Neural progenitor cell (in vitro differentiated cells): ENCODE results near the gene FCRL2. TPM values are rescaled to one million over a fixed set of nuclear protein-coding genes. Genes with fewer than 3 reads are reported as not detected.

Source experiments
- DNase-seq: peaks from one replicate; pipeline ENCODE4 v3.0.0-alpha.2; 2016; ENCODE audit warnings: low spot score
- H2AFZ ChIP-seq: fragments of 200-600 bp; sonication (generic); replicated peaks from 2 replicates; pipeline ENCODE4 v1.6.1; 2016; ENCODE audit warnings: antibody characterized with exemption
- H3F3A ChIP-seq: fragments of 200-600 bp; sonication (generic); 2 replicates; pipeline ENCODE4 v1.6.1; 2016; ENCODE audit warnings: antibody characterized with exemption, low read depth
- H3K27ac ChIP-seq: fragments of 200-600 bp; sonication (generic); 2 replicates; pipeline ENCODE4 v1.5.1; 2016; ENCODE audit warnings: mild to moderate bottlenecking
- H3K27me3 ChIP-seq: fragments of 200-600 bp; sonication (generic); 2 replicates; pipeline ENCODE4 v1.6.1; 2016; ENCODE audit warnings: mild to moderate bottlenecking, moderate library complexity
- H3K36me3 ChIP-seq: fragments of 200-600 bp; sonication (generic); 2 replicates; pipeline ENCODE4 v1.5.1; 2016
- H3K4me1 ChIP-seq: fragments of 200-600 bp; sonication (generic); 2 replicates; pipeline ENCODE4 v1.6.1; 2016; ENCODE audit warnings: mixed run types
- H3K4me2 ChIP-seq: fragments of 200-600 bp; sonication (generic); 2 replicates; pipeline ENCODE4 v1.6.1; 2016
- H3K4me3 ChIP-seq: fragments of 200-600 bp; sonication (generic); 2 replicates; pipeline ENCODE4 v1.5.1; 2016
- H3K79me2 ChIP-seq: fragments of 200-600 bp; sonication (generic); 2 replicates; pipeline ENCODE4 v1.6.1; 2016; ENCODE audit warnings: low read depth
- H3K9ac ChIP-seq: fragments of 200-600 bp; sonication (generic); 2 replicates; pipeline ENCODE4 v1.6.1; 2016
- H3K9me3 ChIP-seq: fragments of 200-600 bp; sonication (generic); 2 replicates; pipeline ENCODE4 v1.5.1; 2016; ENCODE audit warnings: low read depth
- H4K20me1 ChIP-seq: fragments of 200-600 bp; sonication (generic); 2 replicates; pipeline ENCODE4 v1.6.1; 2016; ENCODE audit warnings: low read depth
- H3K27ac Mint-ChIP-seq: 3 replicates; pipeline ENCODE4 v1.8.0; 2021; ENCODE audit warnings: mixed read lengths
- H3K27me3 Mint-ChIP-seq: 2 replicates; pipeline ENCODE4 v1.8.0; 2022; ENCODE audit warnings: low read depth, mild to moderate bottlenecking, inconsistent platforms, moderate library complexity, mixed read lengths; ENCODE audit not compliant: insufficient read depth
- H3K36me3 Mint-ChIP-seq: 3 replicates; pipeline ENCODE4 v1.8.0; 2021; ENCODE audit warnings: mixed read lengths
- H3K4me1 Mint-ChIP-seq: 3 replicates; pipeline ENCODE4 v1.8.0; 2021; ENCODE audit warnings: mixed read lengths
- H3K4me3 Mint-ChIP-seq: 3 replicates; pipeline ENCODE4 v1.8.0; 2021; ENCODE audit warnings: mild to moderate bottlenecking, moderate library complexity, mixed read lengths
- H3K9me3 Mint-ChIP-seq: 3 replicates; pipeline ENCODE4 v1.8.0; 2020; ENCODE audit warnings: mixed read lengths
- CTCF ChIP-seq: fragments of 200-600 bp; sonication (generic); IDR thresholded peaks from 2 replicates; pipeline ENCODE4 v1.5.1; 2017; ENCODE audit warnings: antibody characterized with exemption, mild to moderate bottlenecking
- EZH2 ChIP-seq: fragments of 200-600 bp; sonication (generic); IDR thresholded peaks from 2 replicates; pipeline ENCODE4 v1.6.1; 2017; ENCODE audit warnings: antibody characterized with exemption, mild to moderate bottlenecking, moderate library complexity
- EZH2phosphoT487 ChIP-seq: fragments of 200-600 bp; sonication (generic); IDR thresholded peaks from 2 replicates; pipeline ENCODE4 v1.6.1; 2017; ENCODE audit warnings: antibody characterized with exemption
- total RNA-seq: library from RNA; depleted of rRNA; stranded (reverse); fragments of >200 nt; gene quantifications from 2 replicates; pipeline ENCODE4 v1.2.3, GENCODE V29; 2015; ENCODE audit warnings: low replicate concordance

FCRL2 gene
- total RNA-seq, 1 donor from 2014 or later = not detected

- no peak overlapping the region for H3K4me2 ChIP-seq
- H3K4me3 ChIP-seq = no peak overlapping the region
- H3K27ac Mint-ChIP-seq = no peak overlapping the region
- H3K79me2 ChIP-seq = no peaks in the 10 kb centered on the region
- H2AFZ ChIP-seq = no peak overlapping the region
- H3K36me3 Mint-ChIP-seq = no peaks in the 10 kb centered on the region
- H3K9me3 Mint-ChIP-seq = no peaks in the 10 kb centered on the region
- no peaks in the 10 kb centered on the region for H3K4me1 ChIP-seq
- no peak overlapping the region for H3K27ac ChIP-seq
- no peak for DNase-seq
- peaks cover 8% of the 10 kb centered on the region for H3K4me1 Mint-ChIP-seq
- TF ChIP-seq CTCF = no peak
- no peak for TF ChIP-seq EZH2
- no peak for TF ChIP-seq EZH2phosphoT487
- H4K20me1 ChIP-seq = no peaks in the 10 kb centered on the region
- no peaks in the 10 kb centered on the region for H3F3A ChIP-seq
- no peak overlapping the region for H3K9ac ChIP-seq
- H3K36me3 ChIP-seq = no peaks in the 10 kb centered on the region
- H3K27me3 ChIP-seq = no peaks in the 10 kb centered on the region
- H3K9me3 ChIP-seq = no peaks in the 10 kb centered on the region
- no peak overlapping the region for H3K4me3 Mint-ChIP-seq
- H3K27me3 Mint-ChIP-seq = no peaks in the 10 kb centered on the region
Measured at GRCh38 chr1:157782931-157783330, 6.0 kb upstream of the FCRL2 start.

GRCh38 chr1:157781048-157781447 is 4.1 kb upstream of the FCRL2 start:
- Histone ChIP-seq H2AFZ (no peak overlapping the region), H3K9me3 (no peaks in the 10 kb centered on the region), H3K4me2 (no peak overlapping the region), H3K4me1 (no peaks in the 10 kb centered on the region), H3K36me3 (no peaks in the 10 kb centered on the region), H3K27ac (no peak overlapping the region), H3F3A (no peaks in the 10 kb centered on the region), H3K9ac (no peak overlapping the region), H3K79me2 (no peaks in the 10 kb centered on the region), H4K20me1 (no peaks in the 10 kb centered on the region), H3K27me3 (no peaks in the 10 kb centered on the region), H3K4me3 (no peak overlapping the region)
- H3K36me3 Mint-ChIP-seq = no peaks in the 10 kb centered on the region
- no peak overlapping the region for H3K4me3 Mint-ChIP-seq
- peaks cover 8% of the 10 kb centered on the region for H3K4me1 Mint-ChIP-seq
- no peaks in the 10 kb centered on the region for H3K9me3 Mint-ChIP-seq
- no peak for DNase-seq
- no peaks in the 10 kb centered on the region for H3K27me3 Mint-ChIP-seq
- TF ChIP-seq EZH2phosphoT487 = no peak
- TF ChIP-seq EZH2 = no peak
- TF ChIP-seq CTCF = no peak
- H3K27ac Mint-ChIP-seq = no peak overlapping the region

GRCh38 chr1:157775101-157775870 is 1.6 kb downstream of the FCRL2 start:
- no peak overlapping the region for H3K4me3 Mint-ChIP-seq

More at GRCh38 chr1:157775101-157775870, 1.6 kb downstream of the FCRL2 start:
- no peak overlapping the region for H3K4me3 ChIP-seq
- Mint-ChIP-seq H3K4me1 (peaks cover 8% of the 10 kb centered on the region), H3K36me3 (no peaks in the 10 kb centered on the region), H3K27ac (no peak overlapping the region), H3K9me3 (no peaks in the 10 kb centered on the region), H3K27me3 (peaks cover 3% of the 10 kb centered on the region)
- no peak for TF ChIP-seq EZH2
- TF ChIP-seq EZH2phosphoT487 = no peak
- no peak for TF ChIP-seq CTCF
- H4K20me1 ChIP-seq = no peaks in the 10 kb centered on the region
- H2AFZ ChIP-seq = no peak overlapping the region
- no peak for DNase-seq
- no peaks in the 10 kb centered on the region for H3K36me3 ChIP-seq
- H3K27me3 ChIP-seq = no peaks in the 10 kb centered on the region
- no peaks in the 10 kb centered on the region for H3F3A ChIP-seq
- H3K79me2 ChIP-seq = no peaks in the 10 kb centered on the region
- no peak overlapping the region for H3K9ac ChIP-seq
- H3K4me1 ChIP-seq = peaks cover 5% of the 10 kb centered on the region
- H3K9me3 ChIP-seq = no peaks in the 10 kb centered on the region
- H3K4me2 ChIP-seq = no peak overlapping the region
- no peak overlapping the region for H3K27ac ChIP-seq
